ENCODE measurements around the gene KCTD2. TPM values are rescaled to one million over a fixed set of nuclear protein-coding genes. Genes with fewer than 3 reads are reported as not detected.

The KCTD2 gene
- total and polyA plus RNA-seq, 2 of the 13 experiments (the other 11 are each of a cell fraction or from before 2014, with no cell fraction given), result 28.3 to 32.6 TPM

DNA sequence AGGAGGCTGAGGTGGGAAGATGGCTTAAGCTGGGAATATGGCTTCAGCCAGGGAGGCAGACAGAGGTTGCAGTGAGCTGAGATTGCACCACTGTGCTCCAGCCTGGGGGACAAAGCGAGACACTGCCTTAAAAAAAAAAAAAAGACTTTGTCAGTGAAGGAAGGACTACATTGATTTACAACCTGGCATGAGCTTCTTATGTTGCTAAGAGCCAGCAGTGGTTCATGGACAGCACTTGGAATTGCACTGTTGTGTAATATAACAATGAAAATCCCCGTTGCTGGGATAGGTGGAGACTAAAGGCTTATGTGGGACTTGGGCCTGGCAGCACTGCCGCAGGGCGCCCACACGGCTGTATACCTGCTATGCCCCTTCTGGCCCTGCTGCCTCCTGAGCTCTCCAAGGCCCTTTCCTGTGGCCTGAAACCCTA, 26.6 kb downstream of the KCTD2 start (continued):
- TF ChIP-seq AKNA (CRISPR knock-in tag; IDR thresholded peaks at IDR 0.05; ENCODE audit: borderline replicate concordance), result no peak
- no peak for TF ChIP-seq YEATS4 (CRISPR knock-in tag; IDR thresholded peaks at IDR 0.05; ENCODE audit: borderline replicate concordance)
- TF ChIP-seq ZBTB3 (CRISPR knock-in tag; IDR thresholded peaks at IDR 0.05; ENCODE audit: borderline replicate concordance, low read depth), result no peak
- no peak for TF ChIP-seq BHLHE40 (IDR thresholded peaks at IDR 0.05; ENCODE audit: low read length)
- no peak for TF ChIP-seq TAF1 (CRISPR knock-in tag; IDR thresholded peaks at IDR 0.05)
- TF ChIP-seq CEBPG (CRISPR knock-in tag; IDR thresholded peaks at IDR 0.05), result 0 out of 2 replicates have a peak, but pooled peaks have one; percentile 45
- TF ChIP-seq ESRRA (CRISPR knock-in tag; IDR thresholded peaks at IDR 0.05; ENCODE audit: low read depth), result no peak
- no peak for TF ChIP-seq HOXD1 (CRISPR knock-in tag; IDR thresholded peaks at IDR 0.05)
- no peak for TF ChIP-seq ZNF335 (CRISPR knock-in tag; IDR thresholded peaks at IDR 0.05)
- TF ChIP-seq, protein P1, sequence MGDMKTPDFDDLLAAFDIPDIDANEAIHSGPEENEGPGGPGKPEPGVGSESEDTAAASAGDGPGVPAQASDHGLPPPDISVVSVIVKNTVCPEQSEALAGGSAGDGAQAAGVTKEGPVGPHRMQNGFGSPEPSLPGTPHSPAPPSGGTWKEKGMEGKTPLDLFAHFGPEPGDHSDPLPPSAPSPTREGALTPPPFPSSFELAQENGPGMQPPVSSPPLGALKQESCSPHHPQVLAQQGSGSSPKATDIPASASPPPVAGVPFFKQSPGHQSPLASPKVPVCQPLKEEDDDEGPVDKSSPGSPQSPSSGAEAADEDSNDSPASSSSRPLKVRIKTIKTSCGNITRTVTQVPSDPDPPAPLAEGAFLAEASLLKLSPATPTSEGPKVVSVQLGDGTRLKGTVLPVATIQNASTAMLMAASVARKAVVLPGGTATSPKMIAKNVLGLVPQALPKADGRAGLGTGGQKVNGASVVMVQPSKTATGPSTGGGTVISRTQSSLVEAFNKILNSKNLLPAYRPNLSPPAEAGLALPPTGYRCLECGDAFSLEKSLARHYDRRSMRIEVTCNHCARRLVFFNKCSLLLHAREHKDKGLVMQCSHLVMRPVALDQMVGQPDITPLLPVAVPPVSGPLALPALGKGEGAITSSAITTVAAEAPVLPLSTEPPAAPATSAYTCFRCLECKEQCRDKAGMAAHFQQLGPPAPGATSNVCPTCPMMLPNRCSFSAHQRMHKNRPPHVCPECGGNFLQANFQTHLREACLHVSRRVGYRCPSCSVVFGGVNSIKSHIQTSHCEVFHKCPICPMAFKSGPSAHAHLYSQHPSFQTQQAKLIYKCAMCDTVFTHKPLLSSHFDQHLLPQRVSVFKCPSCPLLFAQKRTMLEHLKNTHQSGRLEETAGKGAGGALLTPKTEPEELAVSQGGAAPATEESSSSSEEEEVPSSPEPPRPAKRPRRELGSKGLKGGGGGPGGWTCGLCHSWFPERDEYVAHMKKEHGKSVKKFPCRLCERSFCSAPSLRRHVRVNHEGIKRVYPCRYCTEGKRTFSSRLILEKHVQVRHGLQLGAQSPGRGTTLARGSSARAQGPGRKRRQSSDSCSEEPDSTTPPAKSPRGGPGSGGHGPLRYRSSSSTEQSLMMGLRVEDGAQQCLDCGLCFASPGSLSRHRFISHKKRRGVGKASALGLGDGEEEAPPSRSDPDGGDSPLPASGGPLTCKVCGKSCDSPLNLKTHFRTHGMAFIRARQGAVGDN (CRISPR knock-in tag; IDR thresholded peaks at IDR 0.05), result peak; percentile 25; the same call in 1 of the 2 replicates
- no peak for TF ChIP-seq HDAC2 (CRISPR knock-in tag; IDR thresholded peaks at IDR 0.05)
- TF ChIP-seq, protein P2, sequence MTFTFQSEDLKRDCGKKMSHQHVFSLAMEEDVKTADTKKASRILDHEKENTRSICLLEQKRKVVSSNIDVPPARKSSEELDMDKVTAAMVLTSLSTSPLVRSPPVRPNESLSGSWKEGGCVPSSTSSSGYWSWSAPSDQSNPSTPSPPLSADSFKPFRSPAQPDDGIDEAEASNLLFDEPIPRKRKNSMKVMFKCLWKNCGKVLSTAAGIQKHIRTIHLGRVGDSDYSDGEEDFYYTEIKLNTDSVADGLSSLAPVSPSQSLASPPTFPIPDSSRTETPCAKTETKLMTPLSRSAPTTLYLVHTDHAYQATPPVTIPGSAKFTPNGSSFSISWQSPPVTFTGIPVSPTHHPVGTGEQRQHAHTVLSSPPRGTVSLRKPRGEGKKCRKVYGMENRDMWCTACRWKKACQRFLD (CRISPR knock-in tag; IDR thresholded peaks at IDR 0.05; ENCODE audit: borderline replicate concordance), result no peak
- TF ChIP-seq HMG20A (CRISPR knock-in tag; IDR thresholded peaks at IDR 0.05; ENCODE audit: borderline replicate concordance), result 0 out of 2 replicates have a peak, but pooled peaks have one; percentile 9
- no peak for TF ChIP-seq NCOA1 (CRISPR knock-in tag; IDR thresholded peaks at IDR 0.05)
- TF ChIP-seq ZNF652 (CRISPR knock-in tag; IDR thresholded peaks at IDR 0.05; ENCODE audit: borderline replicate concordance, low read depth), result no peak
- no peak for TF ChIP-seq ZNF674 (CRISPR knock-in tag; IDR thresholded peaks at IDR 0.05; ENCODE audit: low read depth)
- no peak for TF ChIP-seq BATF2 (CRISPR knock-in tag; IDR thresholded peaks at IDR 0.05)

Measured in HepG2 (cell line).